GM18502 (cell line): ENCODE data around the gene ENTPD8.

ENCODE experiments used
- ATAC-seq: cut with Tn5 transposase; IDR thresholded peaks from one replicate; pipeline ENCODE4 v1.9.1; 2021; ENCODE audit warnings: mild to moderate bottlenecking; ENCODE audit not compliant: unreplicated experiment, poor library complexity

The ENTPD8 gene

GRCh38 chr9:137385061-137385655 is 56.0 kb downstream of the ENTPD8 start:
- ATAC-seq, result no peak
